HepG2 (cell line): ENCODE results near the gene IGHMBP2.

Experiments
- AKNA ChIP-seq: sonication (generic); formaldehyde crosslinking; IDR thresholded peaks from 2 replicates; pipeline ENCODE4 v1.4.0; 2020; ENCODE audit warnings: missing genetic modification reagents, borderline replicate concordance
- BORCS8-MEF2B ChIP-seq: sonication (generic); formaldehyde crosslinking; IDR thresholded peaks from 2 replicates; pipeline ENCODE4 v1.8.0; 2022; ENCODE audit warnings: mild to moderate bottlenecking, missing genetic modification reagents
- CEBPZ ChIP-seq: IDR thresholded peaks from 2 replicates; pipeline ENCODE4 v1.6.1; 2012; ENCODE audit warnings: low read length, improper control_type of control experiment
- GATA4 ChIP-seq: sonication (generic); IDR thresholded peaks from 2 replicates; pipeline ENCODE4 v1.6.1; 2016; ENCODE audit warnings: antibody characterized with exemption, low read depth, borderline replicate concordance
- KDM5A ChIP-seq: fragments of 200-600 bp; sonication (generic); IDR thresholded peaks from 2 replicates; pipeline ENCODE4 v1.7.0; 2018; ENCODE audit warnings: antibody characterized with exemption, mild to moderate bottlenecking, low read length, borderline replicate concordance
- POLR2AphosphoS5 ChIP-seq: IDR thresholded peaks from 2 replicates; pipeline ENCODE4 v1.6.1; 2012; ENCODE audit warnings: low read depth, low read length
- SUZ12 ChIP-seq: fragments of 150-350 bp; IDR thresholded peaks from 2 replicates; pipeline ENCODE4 v1.6.1; 2014; ENCODE audit warnings: low read depth, low read length
- USF2 ChIP-seq, 2 experiments: sonication (generic) in 1 of 2; formaldehyde crosslinking in 1 of 2; IDR thresholded peaks; 2 replicates each; pipeline versions ENCODE4 v1.5.1 to v1.6.1; 2011 to 2020; ENCODE audit warnings: borderline replicate concordance in 1 of 2, low read depth in 1 of 2, low read length in 1 of 2, mild to moderate bottlenecking in 1 of 2, missing genetic modification reagents in 1 of 2, moderate library complexity in 1 of 2
- XRCC5 ChIP-seq: fragments of 200-400 bp; formaldehyde crosslinking; optimal IDR thresholded peaks from 2 replicates; pipeline ENCODE3; 2017; ENCODE audit warnings: mild to moderate bottlenecking, low read length
- ZNF563 ChIP-seq: sonication (generic); formaldehyde crosslinking; IDR thresholded peaks from 2 replicates; pipeline ENCODE4 v1.8.0; 2022; ENCODE audit warnings: mild to moderate bottlenecking, moderate library complexity, missing genetic modification reagents
- ZNF7 ChIP-seq: IDR thresholded peaks from 2 replicates; pipeline ENCODE4 v1.6.1; 2016; ENCODE audit warnings: missing biosample characterization, missing genetic modification reagents

GRCh38 chr11:68978931-68979594 is 75.4 kb downstream of the IGHMBP2 start:
- TF ChIP-seq BORCS8-MEF2B (CRISPR knock-in tag), result no peak
- TF ChIP-seq USF2 (IDR thresholded peaks at IDR 0.05; ENCODE audit: low read depth, low read length), result no peak
- no peak for TF ChIP-seq USF2 (CRISPR knock-in tag; IDR thresholded peaks at IDR 0.05; ENCODE audit: borderline replicate concordance)
- no peak for TF ChIP-seq SUZ12
- no peak for TF ChIP-seq XRCC5
- TF ChIP-seq KDM5A, result no peak
- no peak for TF ChIP-seq POLR2AphosphoS5
- TF ChIP-seq GATA4, result no peak
- TF ChIP-seq AKNA (CRISPR knock-in tag), result no peak
- TF ChIP-seq ZNF7 (CRISPR knock-in tag), result no peak
- no peak for TF ChIP-seq CEBPZ
- TF ChIP-seq ZNF563 (CRISPR knock-in tag), result no peak
